HepG2 (cell line): Measurements from ENCODE around the gene HEATR1. TPM values are rescaled to one million over a fixed set of nuclear protein-coding genes. Genes with fewer than 3 reads are reported as not detected.
A peak's percentile ranks its signal among the peaks of the same experiment; 100 is the strongest.

Experiments
- ARID2 ChIP-seq: sonication (generic); formaldehyde crosslinking; IDR thresholded peaks from 2 replicates; pipeline ENCODE4 v1.8.1; 2022; ENCODE audit warnings: mild to moderate bottlenecking, missing genetic modification reagents, borderline replicate concordance
- CHD2 ChIP-seq: IDR thresholded peaks from 2 replicates; pipeline ENCODE4 v1.6.1; 2011; ENCODE audit warnings: low read depth, low read length, improper control_type of control experiment
- EEA1 ChIP-seq: sonication (generic); formaldehyde crosslinking; IDR thresholded peaks from 2 replicates; pipeline ENCODE4 v1.5.1; 2020; ENCODE audit warnings: mild to moderate bottlenecking, missing genetic modification reagents, borderline replicate concordance
- IKZF4 ChIP-seq: sonication (generic); formaldehyde crosslinking; IDR thresholded peaks from 2 replicates; pipeline ENCODE4 v1.5.1; 2020; ENCODE audit warnings: borderline replicate concordance, mild to moderate bottlenecking, low read depth, missing genetic modification reagents; ENCODE audit errors: not compliant biosample characterization
- JDP2 ChIP-seq: sonication (generic); formaldehyde crosslinking; IDR thresholded peaks from 2 replicates; pipeline ENCODE4 v1.8.1; 2022; ENCODE audit warnings: missing genetic modification reagents, borderline replicate concordance
- KDM5A ChIP-seq: fragments of 200-600 bp; sonication (generic); IDR thresholded peaks from 2 replicates; pipeline ENCODE4 v1.7.0; 2018; ENCODE audit warnings: antibody characterized with exemption, mild to moderate bottlenecking, low read length, borderline replicate concordance
- LRRFIP1 ChIP-seq: sonication (generic); formaldehyde crosslinking; conservative IDR thresholded peaks from 2 replicates; pipeline ENCODE4 v1.4.0; 2020; ENCODE audit warnings: missing genetic modification reagents
- MED1 ChIP-seq: sonication (generic); formaldehyde crosslinking; IDR thresholded peaks from 2 replicates; pipeline ENCODE4 v1.4.0; 2020; ENCODE audit warnings: missing genetic modification reagents
- PCBP1 ChIP-seq: fragments of 200-400 bp; formaldehyde crosslinking; IDR thresholded peaks from 2 replicates; pipeline ENCODE4 v1.6.1; 2017; ENCODE audit warnings: mild to moderate bottlenecking, low read depth, low read length, borderline replicate concordance
- SAFB2 ChIP-seq: sonication (generic); formaldehyde crosslinking; IDR thresholded peaks from 2 replicates; pipeline ENCODE4 v1.5.1; 2020; ENCODE audit warnings: missing genetic modification reagents, low read depth, mild to moderate bottlenecking, borderline replicate concordance
- SALL2 ChIP-seq: sonication (generic); formaldehyde crosslinking; IDR thresholded peaks from 2 replicates; pipeline ENCODE4 v1.8.1; 2023; ENCODE audit warnings: mild to moderate bottlenecking, missing genetic modification reagents, inconsistent platforms
- SP5 ChIP-seq: IDR thresholded peaks from 2 replicates; pipeline ENCODE4 v1.6.1; 2016; ENCODE audit warnings: low read depth, borderline replicate concordance
- ZNF362 ChIP-seq: sonication (generic); formaldehyde crosslinking; IDR thresholded peaks from 2 replicates; pipeline ENCODE4 v1.4.0; 2020; ENCODE audit warnings: missing genetic modification reagents, mild to moderate bottlenecking, borderline replicate concordance
- ZNF619 ChIP-seq: sonication (generic); formaldehyde crosslinking; IDR thresholded peaks from 2 replicates; pipeline ENCODE4 v1.4.0; 2020; ENCODE audit warnings: mild to moderate bottlenecking, missing genetic modification reagents
- ZNF670 ChIP-seq: sonication (generic); formaldehyde crosslinking; IDR thresholded peaks from 2 replicates; pipeline ENCODE4 v1.8.0; 2022; ENCODE audit warnings: mild to moderate bottlenecking, missing genetic modification reagents, borderline replicate concordance
- ZNF720 ChIP-seq: sonication (generic); formaldehyde crosslinking; IDR thresholded peaks from 2 replicates; pipeline ENCODE4 v1.4.0; 2020; ENCODE audit warnings: missing genetic modification reagents
- polyA plus RNA-seq, 8 experiments: library from polyadenylated mRNA; depleted of rRNA in 3 of 8; stranded (reverse) in 7 of 8; unstranded in 1 of 8; fragments of >200 nt; fragmentation: Illumina TruSeq in 4 of 8; extraction: Trizol in 4 of 8; gene quantifications; 2 replicates each; pipeline versions ENCODE4 v1.2.1 to v1.2.3, GENCODE V29; 2011 to 2016; ENCODE audit warnings: low read depth in 4 of 8, missing spikeins in 1 of 8, mixed read lengths in 1 of 8; ENCODE audit not compliant: insufficient read depth in 1 of 8
- total RNA-seq, 5 experiments: library from RNA; depleted of rRNA; stranded (reverse); fragments of >200 nt; fragmentation: Illumina TruSeq; extraction: Trizol; gene quantifications; 2 replicates each; pipeline ENCODE4 v1.2.3, GENCODE V29; 2016; ENCODE audit warnings: low read depth in 1 of 5
- TF ChIP-seq, protein P1 (sequence below): sonication (generic); formaldehyde crosslinking; IDR thresholded peaks from 2 replicates; pipeline ENCODE4 v1.8.1; 2023; ENCODE audit warnings: mild to moderate bottlenecking, missing genetic modification reagents, borderline replicate concordance
- TF ChIP-seq, protein P2 (sequence below), 2 experiments: sonication (generic) in 1 of 2; formaldehyde crosslinking in 1 of 2; IDR thresholded peaks; 2 replicates each; pipeline versions ENCODE4 v1.4.0 to v1.6.1; 2018 to 2020; ENCODE audit warnings: missing genetic modification reagents in 2 of 2, borderline replicate concordance in 1 of 2, low read depth in 1 of 2, mild to moderate bottlenecking in 1 of 2, missing biosample characterization in 1 of 2
- TF ChIP-seq, protein P3 (sequence below): sonication (generic); formaldehyde crosslinking; IDR thresholded peaks from 2 replicates; pipeline ENCODE4 v1.8.1; 2023; ENCODE audit warnings: missing genetic modification reagents, mild to moderate bottlenecking, borderline replicate concordance
- TF ChIP-seq, protein P4 (sequence below): fragments of 450-650 bp; IDR thresholded peaks from 2 replicates; pipeline ENCODE4 v1.6.1; 2017

HEATR1 gene
- total and polyA plus RNA-seq, 2 of the 13 experiments (the other 11 are each of a cell fraction or from before 2014, with no cell fraction given): 10.2 to 45.8 TPM

DNA sequence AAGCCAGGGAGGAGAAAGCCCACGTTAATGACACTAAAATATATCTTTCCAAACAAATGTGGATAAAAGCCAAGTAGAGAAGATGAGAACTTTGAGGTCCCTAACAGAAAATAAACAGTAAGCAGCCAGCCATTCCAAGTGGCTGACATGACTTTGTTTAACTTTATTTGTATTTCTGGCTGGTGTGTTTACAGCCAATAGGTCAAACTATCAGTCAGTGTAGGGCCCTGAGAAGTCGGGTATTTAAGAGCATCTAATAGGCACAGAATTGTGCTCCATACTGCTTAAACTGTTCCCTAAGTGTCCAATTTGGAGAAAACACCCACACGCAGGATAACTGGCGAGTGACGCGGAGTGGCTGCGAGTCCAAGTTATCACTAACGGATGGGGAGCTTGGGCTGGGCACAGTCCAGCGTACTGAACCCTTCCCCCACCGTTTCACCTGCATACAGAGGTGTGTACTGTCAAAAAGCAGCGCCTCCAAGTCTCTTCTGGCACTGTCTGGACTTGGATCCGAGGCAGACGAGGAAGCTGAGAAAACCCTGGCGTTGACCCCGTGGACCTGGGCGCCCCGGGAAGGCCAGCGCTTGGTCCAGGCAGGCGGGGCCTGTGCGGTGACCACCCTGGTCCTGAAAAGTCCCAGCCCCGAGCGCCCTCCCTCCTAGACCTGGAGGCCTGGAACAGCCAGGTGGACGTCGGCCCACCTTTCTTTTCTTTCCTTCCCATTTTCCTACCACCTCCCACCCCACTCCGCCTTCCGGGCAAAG lies 81.2 kb downstream of the HEATR1 start (continued):
- TF ChIP-seq, protein P1, sequence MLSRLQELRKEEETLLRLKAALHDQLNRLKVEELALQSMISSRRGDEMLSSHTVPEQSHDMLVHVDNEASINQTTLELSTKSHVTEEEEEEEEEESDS: no peak
- 0 out of 2 replicates have a peak, but pooled peaks have one; percentile 15 for TF ChIP-seq SAFB2 (CRISPR knock-in tag)
- no peak; the same call in 1 of the 2 replicates for TF ChIP-seq ZNF619
- no peak for TF ChIP-seq SALL2
- no peak for TF ChIP-seq CHD2
- TF ChIP-seq IKZF4 (CRISPR knock-in tag): no peak
- TF ChIP-seq MED1: peak; percentile 48; the same call in 1 of the 2 replicates
- no peak for TF ChIP-seq LRRFIP1 (CRISPR knock-in tag)
- TF ChIP-seq JDP2: no peak
- no peak for TF ChIP-seq PCBP1
- TF ChIP-seq, protein P2, sequence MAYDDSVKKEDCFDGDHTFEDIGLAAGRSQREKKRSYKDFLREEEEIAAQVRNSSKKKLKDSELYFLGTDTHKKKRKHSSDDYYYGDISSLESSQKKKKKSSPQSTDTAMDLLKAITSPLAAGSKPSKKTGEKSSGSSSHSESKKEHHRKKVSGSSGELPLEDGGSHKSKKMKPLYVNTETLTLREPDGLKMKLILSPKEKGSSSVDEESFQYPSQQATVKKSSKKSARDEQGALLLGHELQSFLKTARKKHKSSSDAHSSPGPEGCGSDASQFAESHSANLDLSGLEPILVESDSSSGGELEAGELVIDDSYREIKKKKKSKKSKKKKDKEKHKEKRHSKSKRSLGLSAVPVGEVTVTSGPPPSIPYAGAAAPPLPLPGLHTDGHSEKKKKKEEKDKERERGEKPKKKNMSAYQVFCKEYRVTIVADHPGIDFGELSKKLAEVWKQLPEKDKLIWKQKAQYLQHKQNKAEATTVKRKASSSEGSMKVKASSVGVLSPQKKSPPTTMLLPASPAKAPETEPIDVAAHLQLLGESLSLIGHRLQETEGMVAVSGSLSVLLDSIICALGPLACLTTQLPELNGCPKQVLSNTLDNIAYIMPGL (CRISPR knock-in tag; IDR thresholded peaks at IDR 0.05; ENCODE audit: borderline replicate concordance in 1 of 2, low read depth in 1 of 2): no peak
- TF ChIP-seq ARID2 (CRISPR knock-in tag): 0 out of 2 replicates have a peak, but pooled peaks have one; percentile 30
- no peak for TF ChIP-seq KDM5A
- TF ChIP-seq ZNF670 (CRISPR knock-in tag): no peak
- 0 out of 2 replicates have a peak, but pooled peaks have one; percentile 8 for TF ChIP-seq SP5
- TF ChIP-seq, protein P3, sequence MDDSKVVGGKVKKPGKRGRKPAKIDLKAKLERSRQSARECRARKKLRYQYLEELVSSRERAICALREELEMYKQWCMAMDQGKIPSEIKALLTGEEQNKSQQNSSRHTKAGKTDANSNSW (CRISPR knock-in tag): no peak
- 0 out of 2 replicates have a peak, but pooled peaks have one; percentile 5 for TF ChIP-seq ZNF720 (CRISPR knock-in tag)
- peak; percentile 5; the same call in 1 of the 2 replicates for TF ChIP-seq ZNF362 (CRISPR knock-in tag)
- TF ChIP-seq, protein P4, sequence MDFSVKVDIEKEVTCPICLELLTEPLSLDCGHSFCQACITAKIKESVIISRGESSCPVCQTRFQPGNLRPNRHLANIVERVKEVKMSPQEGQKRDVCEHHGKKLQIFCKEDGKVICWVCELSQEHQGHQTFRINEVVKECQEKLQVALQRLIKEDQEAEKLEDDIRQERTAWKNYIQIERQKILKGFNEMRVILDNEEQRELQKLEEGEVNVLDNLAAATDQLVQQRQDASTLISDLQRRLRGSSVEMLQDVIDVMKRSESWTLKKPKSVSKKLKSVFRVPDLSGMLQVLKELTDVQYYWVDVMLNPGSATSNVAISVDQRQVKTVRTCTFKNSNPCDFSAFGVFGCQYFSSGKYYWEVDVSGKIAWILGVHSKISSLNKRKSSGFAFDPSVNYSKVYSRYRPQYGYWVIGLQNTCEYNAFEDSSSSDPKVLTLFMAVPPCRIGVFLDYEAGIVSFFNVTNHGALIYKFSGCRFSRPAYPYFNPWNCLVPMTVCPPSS: no peak
- TF ChIP-seq EEA1 (CRISPR knock-in tag): no peak
